Posterior cingulate gyrus (tissue), 11 donors: ENCODE results near the gene TSR1.

Experiments used
- DNase-seq, 10 donors: peaks; one replicate each; pipeline versions ENCODE4 v3.0.0 to v3.0.0-alpha.2; 2020 to 2021; ENCODE audit warnings: mixed read lengths in 3 of 10
- intact Hi-C: fragments of 100-400 bp; cut with DNase I; formaldehyde crosslinking; loops from one replicate; pipeline ENCODE4 v1.15.1; 2023

Gene TSR1

DNA sequence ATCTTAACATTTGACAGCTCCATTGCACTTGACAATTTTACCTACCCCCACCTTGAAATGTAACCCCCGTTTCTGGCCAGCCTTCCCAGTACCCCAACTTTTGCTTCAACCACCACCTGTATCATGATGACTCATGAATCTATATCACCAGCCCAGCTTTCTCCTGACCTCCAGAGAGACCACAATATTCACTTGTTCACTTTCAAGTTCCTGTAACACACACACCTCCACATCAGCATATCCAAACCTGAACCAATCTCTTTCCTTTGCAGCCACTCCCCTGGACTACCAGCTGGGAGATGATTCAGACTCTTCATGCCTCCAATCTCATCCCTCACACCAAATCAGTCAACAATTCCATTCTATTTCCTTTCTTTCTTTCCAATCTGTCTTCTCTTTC, 40.7 kb downstream of the TSR1 start:
- intact Hi-C loops: no loop called here
- DNase-seq: no peak

GRCh38 chr17:2292100-2292499, 44.2 kb downstream of the TSR1 start:
- intact Hi-C loops: no loop called here
- no peak for DNase-seq

DNA sequence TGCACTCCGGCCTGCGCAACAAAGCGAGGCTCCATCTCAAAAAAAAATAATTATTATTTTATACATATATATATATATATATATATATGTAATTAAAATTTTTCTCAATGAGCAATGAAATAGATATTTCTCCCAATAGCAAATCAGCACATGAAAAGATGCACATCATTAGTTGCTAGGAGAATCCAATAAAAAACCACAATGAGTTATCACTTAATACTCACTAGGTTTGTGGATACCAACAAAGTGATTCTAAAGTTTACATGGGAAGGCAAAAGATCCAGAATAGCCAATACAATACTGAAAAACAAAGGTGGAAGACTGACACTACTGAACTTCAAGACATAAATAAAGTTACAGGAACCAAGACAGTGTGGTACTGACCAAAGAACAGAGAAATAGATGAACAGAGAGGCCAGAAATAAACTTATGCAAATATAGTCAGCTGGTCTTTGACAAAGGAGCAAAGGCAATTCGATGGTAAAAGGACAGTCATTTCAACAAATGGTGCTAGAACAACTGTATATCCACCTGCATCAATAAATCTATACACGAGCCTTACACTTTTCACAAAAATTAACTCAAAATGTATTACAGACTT, 46.3 kb downstream of the TSR1 start:
- intact Hi-C loops: no loop called here
- no peak for DNase-seq

- intact Hi-C loops: no loop called here
- no peak for DNase-seq
Measured at GRCh38 chr17:2283302-2283701, 53.0 kb downstream of the TSR1 start.

GRCh38 chr17:2282297-2282873, 53.9 kb downstream of the TSR1 start:
- no peak for DNase-seq
- intact Hi-C loops: no loop called here

- intact Hi-C loops: no loop called here
Measured at GRCh38 chr17:2279707-2280106, 56.5 kb downstream of the TSR1 start.

GRCh38 chr17:2277429-2278170, 58.7 kb downstream of the TSR1 start:
- DNase-seq: no peak
- intact Hi-C loops: no loop called here

More at GRCh38 chr17:2279707-2280106, 56.5 kb downstream of the TSR1 start:
- no peak for DNase-seq

- intact Hi-C loops: no loop called here
- DNase-seq: no peak
Measured at GRCh38 chr17:2275722-2276121, 60.5 kb downstream of the TSR1 start.

DNA sequence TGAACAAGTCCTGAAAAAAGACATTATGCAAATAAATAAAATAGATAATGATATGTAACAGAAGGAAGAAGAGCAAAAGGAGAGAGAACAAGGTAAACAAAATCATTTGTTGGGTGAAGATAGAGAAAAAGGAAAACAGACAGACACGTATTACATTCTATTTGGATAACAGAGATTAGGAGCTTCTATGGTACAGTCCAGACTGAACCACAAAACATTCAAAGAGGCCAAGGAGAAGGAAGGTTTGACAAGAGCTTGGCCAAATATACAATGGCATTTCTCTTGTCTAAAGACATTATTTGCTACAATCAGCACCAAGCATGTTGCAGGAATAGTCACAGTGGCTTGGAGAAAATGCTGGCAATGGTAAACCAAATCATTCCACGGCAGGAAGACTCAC, 61.8 kb downstream of the TSR1 start:
- intact Hi-C loops: no loop called here
- DNase-seq: no peak
